Purkinje cell (primary cell): ENCODE measurements around the gene COPRS. TPM values are rescaled to one million over a fixed set of nuclear protein-coding genes. Genes with fewer than 3 reads are reported as not detected.

ENCODE experiments used
- polyA plus RNA-seq: library from polyadenylated mRNA; unstranded; fragments of >200 nt; fragmentation: Nextera tagmentation; gene quantifications from 2 replicates; pipeline ENCODE4 v1.2.1, GENCODE V29; 2014

COPRS gene, protein sequence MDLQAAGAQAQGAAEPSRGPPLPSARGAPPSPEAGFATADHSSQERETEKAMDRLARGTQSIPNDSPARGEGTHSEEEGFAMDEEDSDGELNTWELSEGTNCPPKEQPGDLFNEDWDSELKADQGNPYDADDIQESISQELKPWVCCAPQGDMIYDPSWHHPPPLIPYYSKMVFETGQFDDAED
- polyA plus RNA-seq = 22.2 and 48.6 TPM in 2 replicates

GRCh38 chr17:31858642-31859486, at the start of gene COPRS:
TSS of gene COPRS (minus strand) at chr17:31859244. CDS start at chr17:31859199, 45 bp downstream.

Other genes starting within 250 kb of the COPRS start
- 29.5 and 49.3 TPM in 2 replicates for gene UTP6, start 42.5 kb upstream of the COPRS start, polyA plus RNA-seq
- gene SUZ12, start 77.8 kb upstream of the COPRS start, polyA plus RNA-seq = 23.5 and 23.9 TPM in 2 replicates
- gene LRRC37B, start 148.1 kb upstream of the COPRS start, polyA plus RNA-seq = 5.3 and 13.9 TPM in 2 replicates